Astrocyte (in vitro differentiated cells and primary cell): Measurements from ENCODE around the gene ARHGAP21. TPM values are rescaled to one million over a fixed set of nuclear protein-coding genes. Genes with fewer than 3 reads are reported as not detected.

ENCODE experiments used
- DNase-seq: peaks from one replicate; pipeline ENCODE4 v3.0.0-alpha.2; 2010; ENCODE audit warnings: low read depth
- FAIRE-seq: peaks from 2 replicates; lab custom pipeline; 2011; peaks lifted over from hg19 to GRCh38; lab: Jason Lieb, UNC
- H2AFZ ChIP-seq: 2 replicates; pipeline ENCODE4 v1.6.0; 2012; ENCODE audit warnings: low read depth, low read length, inconsistent platforms
- H3K27ac ChIP-seq: 2 replicates; pipeline ENCODE4 v1.5.1; 2011; ENCODE audit warnings: low read depth, low read length, inconsistent platforms
- H3K27me3 ChIP-seq: 2 replicates; pipeline ENCODE4 v1.6.0; 2011; ENCODE audit warnings: low read length, inconsistent platforms; ENCODE audit not compliant: insufficient read depth
- H3K36me3 ChIP-seq: 2 replicates; pipeline ENCODE4 v1.5.1; 2011; ENCODE audit warnings: low read length, inconsistent platforms; ENCODE audit not compliant: insufficient read depth
- H3K4me1 ChIP-seq: 2 replicates; pipeline ENCODE4 v1.5.1; 2011; ENCODE audit warnings: low read length, inconsistent platforms; ENCODE audit not compliant: insufficient read depth
- H3K4me2 ChIP-seq: 2 replicates; pipeline ENCODE4 v1.6.0; 2012; ENCODE audit warnings: low read length, inconsistent platforms
- H3K4me3 ChIP-seq: 2 replicates; pipeline ENCODE4 v1.5.1; 2011; ENCODE audit warnings: low read depth, mild to moderate bottlenecking, low read length, inconsistent platforms; ENCODE audit not compliant: insufficient read depth
- H3K79me2 ChIP-seq: 2 replicates; pipeline ENCODE4 v1.6.0; 2012; ENCODE audit warnings: mild to moderate bottlenecking, low read length, inconsistent platforms; ENCODE audit not compliant: insufficient read depth
- H3K9ac ChIP-seq: 2 replicates; pipeline ENCODE4 v1.6.0; 2012; ENCODE audit warnings: mild to moderate bottlenecking, low read length, inconsistent platforms
- H3K9me3 ChIP-seq: 2 replicates; pipeline ENCODE4 v1.5.1; 2012; ENCODE audit warnings: low read depth, mild to moderate bottlenecking, low read length, inconsistent platforms; ENCODE audit not compliant: insufficient read depth
- H4K20me1 ChIP-seq: 2 replicates; pipeline ENCODE4 v1.6.0; 2012; ENCODE audit warnings: low read length, inconsistent platforms; ENCODE audit not compliant: insufficient read depth
- H3K27ac Mint-ChIP-seq: one replicate; pipeline ENCODE4 v1.8.0; 2021; ENCODE audit warnings: mild to moderate bottlenecking, mixed read lengths; ENCODE audit not compliant: unreplicated experiment
- H3K27me3 Mint-ChIP-seq: one replicate; pipeline ENCODE4 v1.8.0; 2021; ENCODE audit warnings: low read depth, mixed read lengths; ENCODE audit not compliant: unreplicated experiment
- H3K36me3 Mint-ChIP-seq: one replicate; pipeline ENCODE4 v1.8.0; 2021; ENCODE audit warnings: low read depth, mixed read lengths; ENCODE audit not compliant: unreplicated experiment
- H3K4me1 Mint-ChIP-seq: one replicate; pipeline ENCODE4 v1.8.0; 2021; ENCODE audit warnings: low read depth, mixed read lengths; ENCODE audit not compliant: unreplicated experiment
- H3K4me3 Mint-ChIP-seq: one replicate; pipeline ENCODE4 v1.8.0; 2021; ENCODE audit warnings: mild to moderate bottlenecking, moderate library complexity, mixed read lengths; ENCODE audit not compliant: unreplicated experiment
- H3K9me3 Mint-ChIP-seq: one replicate; pipeline ENCODE4 v1.8.0; 2021; ENCODE audit warnings: mild to moderate bottlenecking, mixed read lengths; ENCODE audit not compliant: unreplicated experiment
- CTCF ChIP-seq: IDR thresholded peaks from 2 replicates; pipeline ENCODE4 v1.5.1; 2011; ENCODE audit warnings: low read depth, mild to moderate bottlenecking, inconsistent platforms, low read length, moderate library complexity; ENCODE audit not compliant: insufficient read depth
- EZH2 ChIP-seq: IDR thresholded peaks from 2 replicates; pipeline ENCODE4 v1.6.1; 2012; ENCODE audit warnings: mild to moderate bottlenecking, low read length, inconsistent platforms; ENCODE audit not compliant: insufficient read depth
- total RNA-seq: library from RNA; stranded (reverse); gene quantifications from 2 replicates; pipeline ENCODE4 v1.2.1, GENCODE V29; 2021

Gene ARHGAP21
- total RNA-seq, 1 donor from 2014 or later: 107 TPM

GRCh38 chr10:24744946-24745345 is 21.3 kb upstream of the ARHGAP21 start:
- H3K36me3 Mint-ChIP-seq: no peaks in the 10 kb centered on the region
- Histone ChIP-seq H2AFZ (no peak overlapping the region), H3K4me3 (no peak overlapping the region), H3K27me3 (no peaks in the 10 kb centered on the region), H3K4me1 (no peaks in the 10 kb centered on the region), H3K9me3 (no peaks in the 10 kb centered on the region), H3K79me2 (no peaks in the 10 kb centered on the region), H3K9ac (no peak overlapping the region), H4K20me1 (no peaks in the 10 kb centered on the region), H3K27ac (no peak overlapping the region), H3K4me2 (no peak overlapping the region), H3K36me3 (no peaks in the 10 kb centered on the region)
- no peak overlapping the region for H3K4me3 Mint-ChIP-seq
- no peaks in the 10 kb centered on the region for H3K27me3 Mint-ChIP-seq
- H3K4me1 Mint-ChIP-seq: no peaks in the 10 kb centered on the region
- no peak overlapping the region for H3K27ac Mint-ChIP-seq
- TF ChIP-seq EZH2: no peak
- TF ChIP-seq CTCF: no peak
- FAIRE-seq (no peak), DNase-seq (no peak)
- H3K9me3 Mint-ChIP-seq: no peaks in the 10 kb centered on the region

- Histone ChIP-seq H3K4me3 (no peak overlapping the region), H3K36me3 (no peaks in the 10 kb centered on the region), H4K20me1 (no peaks in the 10 kb centered on the region), H3K9me3 (no peaks in the 10 kb centered on the region), H3K4me1 (no peaks in the 10 kb centered on the region), H3K9ac (no peak overlapping the region), H3K27me3 (no peaks in the 10 kb centered on the region), H3K27ac (no peak overlapping the region), H3K4me2 (no peak overlapping the region), H3K79me2 (no peaks in the 10 kb centered on the region), H2AFZ (no peak overlapping the region)
- FAIRE-seq (no peak), DNase-seq (no peak)
- TF ChIP-seq CTCF (no peak), EZH2 (no peak)
- H3K4me1 Mint-ChIP-seq: peaks cover 4% of the 10 kb centered on the region
- peaks cover under 1% of the 10 kb centered on the region for H3K27me3 Mint-ChIP-seq
- no peaks in the 10 kb centered on the region for H3K36me3 Mint-ChIP-seq
- no peaks in the 10 kb centered on the region for H3K9me3 Mint-ChIP-seq
- no peak overlapping the region for H3K4me3 Mint-ChIP-seq
- H3K27ac Mint-ChIP-seq: no peak overlapping the region
Observed at GRCh38 chr10:24740714-24741113, 17.0 kb upstream of the ARHGAP21 start.

GRCh38 chr10:24737001-24737400 is 13.3 kb upstream of the ARHGAP21 start:
- Histone ChIP-seq H3K9me3 (no peaks in the 10 kb centered on the region), H3K4me3 (no peak overlapping the region), H3K4me2 (no peak overlapping the region), H3K36me3 (no peaks in the 10 kb centered on the region), H3K4me1 (no peaks in the 10 kb centered on the region), H3K27me3 (no peaks in the 10 kb centered on the region), H3K9ac (no peak overlapping the region), H3K79me2 (no peaks in the 10 kb centered on the region), H4K20me1 (no peaks in the 10 kb centered on the region), H3K27ac (no peak overlapping the region), H2AFZ (no peak overlapping the region)
- no peak overlapping the region for H3K4me3 Mint-ChIP-seq
- TF ChIP-seq EZH2 (no peak), CTCF (no peak)
- no peaks in the 10 kb centered on the region for H3K9me3 Mint-ChIP-seq
- peaks cover 1% of the 10 kb centered on the region for H3K27me3 Mint-ChIP-seq
- FAIRE-seq (no peak), DNase-seq (no peak)
- H3K36me3 Mint-ChIP-seq: no peaks in the 10 kb centered on the region
- H3K4me1 Mint-ChIP-seq: peaks cover 4% of the 10 kb centered on the region
- H3K27ac Mint-ChIP-seq: no peak overlapping the region
